ENCODE measurements around the gene LYRM1. TPM values are rescaled to one million over a fixed set of nuclear protein-coding genes. Genes with fewer than 3 reads are reported as not detected.
A peak's percentile ranks its signal among the peaks of the same experiment; 100 is the strongest.

Gene LYRM1
- polyA plus RNA-seq, 1 donor = 72.6 TPM

- peak overlapping the region; percentile 93 for H3K27ac ChIP-seq (ENCODE audit: low read length)
- H3K4me1 ChIP-seq (ENCODE audit: control insufficient read depth, insufficient read depth, low read length) = peaks cover 43% of the 10 kb centered on the region
- no peaks in the 10 kb centered on the region for H3K27me3 ChIP-seq (ENCODE audit: control insufficient read depth, insufficient read depth, low read length)
- peak; percentile 67 to 84 for DNase-seq
- H3K36me3 ChIP-seq (ENCODE audit: control insufficient read depth, insufficient read depth, low read length) = peaks cover 23% of the 10 kb centered on the region
- H3K9me3 ChIP-seq (ENCODE audit: control insufficient read depth, low read depth, low read length) = no peaks in the 10 kb centered on the region
- no CpG with 5 or more reads among the region's 23 CpGs for WGBS (ENCODE audit: insufficient coverage, low lambda C conversion rate)
- peak overlapping the region; percentile 92 for H3K4me3 ChIP-seq (ENCODE audit: low read length)
These were observed 883 bp upstream of the LYRM1 start for GRCh38 chr16:20899477-20900298.

DNA sequence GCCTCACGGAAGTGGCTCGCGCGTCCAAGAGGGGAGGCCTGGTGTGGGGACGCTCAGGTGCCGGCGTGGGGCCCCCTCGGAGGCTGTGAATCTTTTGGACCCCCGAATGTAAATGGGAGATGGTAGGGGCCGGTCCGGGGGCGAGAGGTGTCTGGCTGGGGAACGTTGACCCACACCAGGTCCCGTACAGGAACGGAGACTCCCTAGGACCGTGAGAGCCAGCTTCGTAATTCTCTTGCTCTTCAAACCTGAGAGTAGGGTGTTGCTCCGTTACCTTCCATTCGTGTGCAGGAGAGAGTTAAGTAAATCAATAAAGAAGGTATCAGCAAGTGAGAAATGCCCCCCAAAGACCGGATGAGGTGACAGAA lies 481 bp downstream of the LYRM1 start:
- peak in 1 of 2 donors; percentile 69 for DNase-seq
- WGBS (ENCODE audit: insufficient coverage, low lambda C conversion rate) = no CpG with 5 or more reads among the region's 20 CpGs
- peaks cover 54% of the 10 kb centered on the region for H3K4me1 ChIP-seq (ENCODE audit: control insufficient read depth, insufficient read depth, low read length)

GRCh38 chr16:20901436-20902112 lies 1.0 kb downstream of the LYRM1 start:
- peak overlapping the region; percentile 93 for H3K27ac ChIP-seq (ENCODE audit: low read length)
- WGBS (ENCODE audit: insufficient coverage, low lambda C conversion rate) = 0% methylated on average over 1 of the region's 27 CpGs
- no peaks in the 10 kb centered on the region for H3K27me3 ChIP-seq (ENCODE audit: control insufficient read depth, insufficient read depth, low read length)

More for the DNA sequence above, 481 bp downstream of the LYRM1 start:
- peak overlapping the region; percentile 92 for H3K4me3 ChIP-seq (ENCODE audit: low read length)
- peak overlapping the region; percentile 93 for H3K27ac ChIP-seq (ENCODE audit: low read length)
- no peaks in the 10 kb centered on the region for H3K9me3 ChIP-seq (ENCODE audit: control insufficient read depth, low read depth, low read length)
- no peaks in the 10 kb centered on the region for H3K27me3 ChIP-seq (ENCODE audit: control insufficient read depth, insufficient read depth, low read length)
- peaks cover 14% of the 10 kb centered on the region for H3K36me3 ChIP-seq (ENCODE audit: control insufficient read depth, insufficient read depth, low read length)

DNA sequence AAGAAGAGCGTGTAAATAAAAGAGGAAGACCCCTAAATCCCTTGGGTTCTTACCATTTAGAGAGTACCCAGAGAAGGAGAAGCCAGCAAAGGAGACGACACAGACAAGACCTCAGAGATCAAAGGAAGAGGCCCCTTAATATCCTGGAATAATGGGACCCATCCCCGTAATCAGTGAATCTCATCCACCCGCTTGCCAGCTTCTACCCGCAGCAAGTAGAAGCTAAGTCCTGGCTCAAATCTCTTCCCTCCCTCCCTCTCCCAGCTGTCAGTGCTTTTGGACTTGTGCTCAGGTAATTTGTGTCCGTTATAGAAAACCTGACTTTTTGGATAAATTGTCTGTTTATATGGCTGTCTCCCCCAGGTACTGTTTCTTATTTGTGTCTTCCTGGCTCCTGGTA lies 1.9 kb downstream of the LYRM1 start:
- no CpG with 5 or more reads among the region's 6 CpGs for WGBS (ENCODE audit: insufficient coverage, low lambda C conversion rate)
- Histone ChIP-seq H3K4me1 (ENCODE audit: control insufficient read depth, insufficient read depth, low read length) (peaks cover 57% of the 10 kb centered on the region), H3K36me3 (ENCODE audit: control insufficient read depth, insufficient read depth, low read length) (peaks cover 7% of the 10 kb centered on the region), H3K4me3 (ENCODE audit: low read length) (peak overlapping the region; percentile 92), H3K27me3 (ENCODE audit: control insufficient read depth, insufficient read depth, low read length) (no peaks in the 10 kb centered on the region), H3K9me3 (ENCODE audit: control insufficient read depth, low read depth, low read length) (no peaks in the 10 kb centered on the region), H3K27ac (ENCODE audit: low read length) (peak overlapping the region; percentile 93)
- DNase-seq = no peak

More at GRCh38 chr16:20901436-20902112, 1.0 kb downstream of the LYRM1 start:
- DNase-seq = peak; percentile 37 to 75
- no peaks in the 10 kb centered on the region for H3K9me3 ChIP-seq (ENCODE audit: control insufficient read depth, low read depth, low read length)
- H3K36me3 ChIP-seq (ENCODE audit: control insufficient read depth, insufficient read depth, low read length) = peaks cover 14% of the 10 kb centered on the region
- peaks cover 58% of the 10 kb centered on the region for H3K4me1 ChIP-seq (ENCODE audit: control insufficient read depth, insufficient read depth, low read length)
- peak overlapping the region; percentile 92 for H3K4me3 ChIP-seq (ENCODE audit: low read length)

GRCh38 chr16:20903116-20903898 lies 2.7 kb downstream of the LYRM1 start:
- no peak overlapping the region for H3K27ac ChIP-seq (ENCODE audit: low read length)
- peaks cover 52% of the 10 kb centered on the region for H3K4me1 ChIP-seq (ENCODE audit: control insufficient read depth, insufficient read depth, low read length)
- no peak overlapping the region for H3K4me3 ChIP-seq (ENCODE audit: low read length)
- H3K9me3 ChIP-seq (ENCODE audit: control insufficient read depth, low read depth, low read length) = no peaks in the 10 kb centered on the region
- no peak for DNase-seq
- WGBS (ENCODE audit: insufficient coverage, low lambda C conversion rate) = no CpG with 5 or more reads among the region's 5 CpGs
- no peaks in the 10 kb centered on the region for H3K27me3 ChIP-seq (ENCODE audit: control insufficient read depth, insufficient read depth, low read length)
- H3K36me3 ChIP-seq (ENCODE audit: control insufficient read depth, insufficient read depth, low read length) = peaks cover 10% of the 10 kb centered on the region

DNA sequence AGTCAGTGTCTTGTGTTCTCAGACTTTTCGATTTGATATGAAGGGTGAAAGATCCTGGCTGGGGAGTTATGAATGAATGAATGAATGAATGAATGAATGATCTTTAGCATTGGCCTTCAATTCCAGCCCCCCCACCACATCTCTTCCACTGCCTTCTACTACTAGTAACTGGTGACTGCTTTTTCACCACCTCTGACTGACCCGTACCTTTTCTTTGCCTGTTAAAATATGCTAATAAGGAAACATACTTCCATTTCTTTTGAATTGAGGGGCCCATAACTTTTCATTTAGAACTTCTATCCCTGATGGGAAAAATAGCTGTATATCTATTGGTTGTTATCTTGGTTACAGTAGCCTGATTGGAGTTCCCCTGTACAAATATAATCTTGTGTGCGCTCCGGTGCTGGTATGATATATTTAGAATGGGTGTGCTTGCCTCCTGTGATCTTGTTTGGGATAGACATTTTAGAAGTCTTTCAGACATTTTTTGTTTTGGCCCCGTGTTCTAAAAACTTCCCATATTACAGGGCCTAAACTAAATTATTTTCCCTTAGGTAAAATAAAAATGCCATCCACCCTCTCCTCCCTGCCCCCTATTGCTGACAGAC lies 3.4 kb downstream of the LYRM1 start:
- Histone ChIP-seq H3K9me3 (ENCODE audit: control insufficient read depth, low read depth, low read length) (no peaks in the 10 kb centered on the region), H3K27me3 (ENCODE audit: control insufficient read depth, insufficient read depth, low read length) (no peaks in the 10 kb centered on the region), H3K36me3 (ENCODE audit: control insufficient read depth, insufficient read depth, low read length) (peaks cover 10% of the 10 kb centered on the region), H3K4me3 (ENCODE audit: low read length) (no peak overlapping the region), H3K27ac (ENCODE audit: low read length) (no peak overlapping the region), H3K4me1 (ENCODE audit: control insufficient read depth, insufficient read depth, low read length) (peaks cover 49% of the 10 kb centered on the region)
- WGBS (ENCODE audit: insufficient coverage, low lambda C conversion rate) = 50% methylated on average over 1 of the region's 5 CpGs
- no peak for DNase-seq

GRCh38 chr16:20904507-20905081 lies 4.0 kb downstream of the LYRM1 start:
- H3K27ac ChIP-seq (ENCODE audit: low read length) = peak overlapping the region; percentile 17
- WGBS (ENCODE audit: insufficient coverage, low lambda C conversion rate) = 83% methylated on average over 1 of the region's 3 CpGs

DNA sequence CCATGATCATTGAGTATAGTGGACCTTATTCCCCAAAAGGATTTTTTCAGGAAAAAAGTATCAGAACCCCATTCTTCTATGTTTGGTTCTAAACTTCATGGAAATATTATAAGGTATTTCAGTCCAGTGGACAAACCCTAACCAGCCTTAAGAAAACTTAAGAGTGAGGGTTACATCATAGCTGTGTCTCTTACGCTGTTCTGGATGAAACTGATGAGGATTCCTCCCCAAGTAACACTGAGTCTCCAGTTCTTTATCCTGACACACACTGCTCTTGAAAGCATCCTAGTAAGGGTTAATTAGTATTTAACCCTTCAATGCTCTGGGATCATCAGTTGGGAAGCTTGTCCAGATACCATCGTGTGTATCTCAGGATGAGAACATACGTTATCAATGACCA lies 5.0 kb downstream of the LYRM1 start:
- peaks cover 47% of the 10 kb centered on the region for H3K4me1 ChIP-seq (ENCODE audit: control insufficient read depth, insufficient read depth, low read length)
- no peak for DNase-seq
- WGBS (ENCODE audit: insufficient coverage, low lambda C conversion rate) = no CpG with 5 or more reads among the region's 3 CpGs

More at GRCh38 chr16:20904507-20905081, 4.0 kb downstream of the LYRM1 start:
- H3K9me3 ChIP-seq (ENCODE audit: control insufficient read depth, low read depth, low read length) = no peaks in the 10 kb centered on the region
- H3K4me1 ChIP-seq (ENCODE audit: control insufficient read depth, insufficient read depth, low read length) = peaks cover 47% of the 10 kb centered on the region
- no peaks in the 10 kb centered on the region for H3K27me3 ChIP-seq (ENCODE audit: control insufficient read depth, insufficient read depth, low read length)
- peak in 1 of 2 donors; percentile 51 for DNase-seq
- peaks cover 10% of the 10 kb centered on the region for H3K36me3 ChIP-seq (ENCODE audit: control insufficient read depth, insufficient read depth, low read length)
- H3K4me3 ChIP-seq (ENCODE audit: low read length) = no peak overlapping the region

GRCh38 chr16:20906341-20907255 lies 6.0 kb downstream of the LYRM1 start:
- Histone ChIP-seq H3K4me3 (ENCODE audit: low read length) (no peak overlapping the region), H3K9me3 (ENCODE audit: control insufficient read depth, low read depth, low read length) (no peaks in the 10 kb centered on the region), H3K27me3 (ENCODE audit: control insufficient read depth, insufficient read depth, low read length) (no peaks in the 10 kb centered on the region), H3K27ac (ENCODE audit: low read length) (peak overlapping the region; percentile 2), H3K36me3 (ENCODE audit: control insufficient read depth, insufficient read depth, low read length) (peaks cover 10% of the 10 kb centered on the region), H3K4me1 (ENCODE audit: control insufficient read depth, insufficient read depth, low read length) (peaks cover 52% of the 10 kb centered on the region)
- peak in 1 of 2 donors; percentile 20 for DNase-seq
- no CpG with 5 or more reads among the region's 4 CpGs for WGBS (ENCODE audit: insufficient coverage, low lambda C conversion rate)

More for the DNA sequence above, 5.0 kb downstream of the LYRM1 start:
- H3K36me3 ChIP-seq (ENCODE audit: control insufficient read depth, insufficient read depth, low read length) = peaks cover 10% of the 10 kb centered on the region
- no peaks in the 10 kb centered on the region for H3K27me3 ChIP-seq (ENCODE audit: control insufficient read depth, insufficient read depth, low read length)
- H3K4me3 ChIP-seq (ENCODE audit: low read length) = no peak overlapping the region
- no peak overlapping the region for H3K27ac ChIP-seq (ENCODE audit: low read length)
- no peaks in the 10 kb centered on the region for H3K9me3 ChIP-seq (ENCODE audit: control insufficient read depth, low read depth, low read length)

Data from large intestine (tissue), 3 donors.